Colonic mucosa (tissue), 4 donors: ENCODE measurements around the gene GARIN5A. TPM values are rescaled to one million over a fixed set of nuclear protein-coding genes. Genes with fewer than 3 reads are reported as not detected.

ENCODE experiments used
- DNase-seq: peaks from one replicate; pipeline ENCODE4 v3.0.0-alpha.2; 2020
- H3K27ac ChIP-seq: fragments of 200-600 bp; one replicate; pipeline ENCODE4 v1.8.0; 2021
- H3K27me3 ChIP-seq: fragments of 200-600 bp; one replicate; pipeline ENCODE4 v1.8.0; 2021
- H3K36me3 ChIP-seq: fragments of 200-600 bp; one replicate; pipeline ENCODE4 v1.8.0; 2021
- H3K4me1 ChIP-seq: fragments of 200-600 bp; one replicate; pipeline ENCODE4 v1.8.0; 2021; ENCODE audit warnings: mild to moderate bottlenecking
- H3K4me3 ChIP-seq: fragments of 200-600 bp; one replicate; pipeline ENCODE4 v1.8.0; 2021
- H3K9ac ChIP-seq, 2 donors: one replicate each; pipeline ENCODE4 v1.7.0; 2013; ENCODE audit warnings: control low read depth in 2 of 2, low read depth in 2 of 2, low read length in 2 of 2
- H3K9me3 ChIP-seq: fragments of 200-600 bp; one replicate; pipeline ENCODE4 v1.8.0; 2021
- intact Hi-C: fragments of 100-400 bp; cut with DNase I; formaldehyde crosslinking; loops from one replicate; pipeline ENCODE4 v1.14.1; 2022
- total RNA-seq, 2 donors: library from RNA; stranded (reverse); fragmentation: NEBNext Ultra II Directional in 1 of 2; extraction: Animal tissue kit (Norgen Biotek cat#: 25700) in 1 of 2; gene quantifications; one replicate each; pipeline ENCODE4 v1.2.1, GENCODE V29; 2021
- TF ChIP-seq, protein P1 (sequence below): fragments of 200-600 bp; IDR thresholded peaks from one replicate; pipeline ENCODE4 v1.8.0; 2022; ENCODE audit warnings: antibody characterized with exemption, mild to moderate bottlenecking
- donor health status: healthy.
- donor health status: DM: no; HTN: no; CAD: no.
- donor health status: DM: no; HTN: no; CAD: no.

Gene GARIN5A
- total RNA-seq, result 1 to 10 TPM; 2.1 to 4.4 TPM

- no peaks in the 10 kb centered on the region for H3K9me3 ChIP-seq
- no peaks in the 10 kb centered on the region for H3K27me3 ChIP-seq
- H3K36me3 ChIP-seq, result peaks cover 6% of the 10 kb centered on the region
- H3K27ac ChIP-seq, result peak within 1 kb of the TSS; percentile 70
- TF ChIP-seq, protein P1, sequence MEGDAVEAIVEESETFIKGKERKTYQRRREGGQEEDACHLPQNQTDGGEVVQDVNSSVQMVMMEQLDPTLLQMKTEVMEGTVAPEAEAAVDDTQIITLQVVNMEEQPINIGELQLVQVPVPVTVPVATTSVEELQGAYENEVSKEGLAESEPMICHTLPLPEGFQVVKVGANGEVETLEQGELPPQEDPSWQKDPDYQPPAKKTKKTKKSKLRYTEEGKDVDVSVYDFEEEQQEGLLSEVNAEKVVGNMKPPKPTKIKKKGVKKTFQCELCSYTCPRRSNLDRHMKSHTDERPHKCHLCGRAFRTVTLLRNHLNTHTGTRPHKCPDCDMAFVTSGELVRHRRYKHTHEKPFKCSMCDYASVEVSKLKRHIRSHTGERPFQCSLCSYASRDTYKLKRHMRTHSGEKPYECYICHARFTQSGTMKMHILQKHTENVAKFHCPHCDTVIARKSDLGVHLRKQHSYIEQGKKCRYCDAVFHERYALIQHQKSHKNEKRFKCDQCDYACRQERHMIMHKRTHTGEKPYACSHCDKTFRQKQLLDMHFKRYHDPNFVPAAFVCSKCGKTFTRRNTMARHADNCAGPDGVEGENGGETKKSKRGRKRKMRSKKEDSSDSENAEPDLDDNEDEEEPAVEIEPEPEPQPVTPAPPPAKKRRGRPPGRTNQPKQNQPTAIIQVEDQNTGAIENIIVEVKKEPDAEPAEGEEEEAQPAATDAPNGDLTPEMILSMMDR, result no peak
- peaks cover 8% of the 10 kb centered on the region for H3K4me1 ChIP-seq
- intact Hi-C loops, result no loop called here
- peak within 1 kb of the TSS; percentile 89 to 93 for H3K9ac ChIP-seq
- peak; percentile 93 for DNase-seq
- H3K4me3 ChIP-seq, result peak within 1 kb of the TSS; percentile 82
Measured at GRCh38 chr19:50476224-50476906, at the start of gene GARIN5A, which contains the start of gene EMC10. TSS of gene GARIN5A (minus strand) at chr19:50476848. CDS start at chr19:50476388, 460 bp downstream. TSS of gene EMC10 (plus strand) at chr19:50476507. CDS start at chr19:50476545, 38 bp downstream.

DNA sequence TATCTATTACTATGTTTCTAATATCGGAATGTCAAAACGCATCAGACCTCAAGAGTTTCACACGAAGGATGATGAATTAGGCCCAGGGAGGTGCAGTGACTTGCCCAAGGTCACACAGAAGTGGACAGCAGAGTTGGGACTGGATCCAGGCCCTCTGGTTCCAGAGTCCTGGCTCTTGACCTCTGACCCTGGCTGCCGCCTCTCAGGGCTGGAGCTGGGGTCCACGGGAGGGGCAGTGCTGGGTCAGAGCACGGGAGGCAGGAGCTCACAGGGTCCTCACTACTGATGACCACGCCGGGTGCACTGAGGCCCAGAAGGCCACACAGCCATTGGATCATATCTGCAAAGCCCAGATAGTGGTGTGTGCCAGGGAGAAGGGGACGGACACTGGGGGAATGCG is 46.2 kb upstream of the GARIN5A start:
- Histone ChIP-seq H3K36me3 (no peaks in the 10 kb centered on the region), H3K27ac (no peak overlapping the region), H3K27me3 (no peaks in the 10 kb centered on the region), H3K9ac (no peak overlapping the region), H3K9me3 (no peaks in the 10 kb centered on the region), H3K4me1 (no peaks in the 10 kb centered on the region), H3K4me3 (no peak overlapping the region)
- intact Hi-C loops, result no loop called here
- no peak for DNase-seq
- TF ChIP-seq, protein P1, result no peak

- no peaks in the 10 kb centered on the region for H3K4me1 ChIP-seq
- no peaks in the 10 kb centered on the region for H3K27me3 ChIP-seq
- TF ChIP-seq, protein P1, result no peak
- no peaks in the 10 kb centered on the region for H3K36me3 ChIP-seq
- H3K27ac ChIP-seq, result no peak overlapping the region
- H3K4me3 ChIP-seq, result no peak overlapping the region
- intact Hi-C loops, result no loop called here
- no peak overlapping the region for H3K9ac ChIP-seq
- H3K9me3 ChIP-seq, result no peaks in the 10 kb centered on the region
- no peak for DNase-seq
Measured at GRCh38 chr19:50520822-50521465, 44.3 kb upstream of the GARIN5A start.

GRCh38 chr19:50519006-50519575 is 42.4 kb upstream of the GARIN5A start:
- Histone ChIP-seq H3K9me3 (no peaks in the 10 kb centered on the region), H3K36me3 (no peaks in the 10 kb centered on the region), H3K4me3 (no peak overlapping the region), H3K27ac (no peak overlapping the region), H3K9ac (no peak overlapping the region), H3K4me1 (no peaks in the 10 kb centered on the region), H3K27me3 (no peaks in the 10 kb centered on the region)
- intact Hi-C loops, result no loop called here
- TF ChIP-seq, protein P1, result no peak
- no peak for DNase-seq

DNA sequence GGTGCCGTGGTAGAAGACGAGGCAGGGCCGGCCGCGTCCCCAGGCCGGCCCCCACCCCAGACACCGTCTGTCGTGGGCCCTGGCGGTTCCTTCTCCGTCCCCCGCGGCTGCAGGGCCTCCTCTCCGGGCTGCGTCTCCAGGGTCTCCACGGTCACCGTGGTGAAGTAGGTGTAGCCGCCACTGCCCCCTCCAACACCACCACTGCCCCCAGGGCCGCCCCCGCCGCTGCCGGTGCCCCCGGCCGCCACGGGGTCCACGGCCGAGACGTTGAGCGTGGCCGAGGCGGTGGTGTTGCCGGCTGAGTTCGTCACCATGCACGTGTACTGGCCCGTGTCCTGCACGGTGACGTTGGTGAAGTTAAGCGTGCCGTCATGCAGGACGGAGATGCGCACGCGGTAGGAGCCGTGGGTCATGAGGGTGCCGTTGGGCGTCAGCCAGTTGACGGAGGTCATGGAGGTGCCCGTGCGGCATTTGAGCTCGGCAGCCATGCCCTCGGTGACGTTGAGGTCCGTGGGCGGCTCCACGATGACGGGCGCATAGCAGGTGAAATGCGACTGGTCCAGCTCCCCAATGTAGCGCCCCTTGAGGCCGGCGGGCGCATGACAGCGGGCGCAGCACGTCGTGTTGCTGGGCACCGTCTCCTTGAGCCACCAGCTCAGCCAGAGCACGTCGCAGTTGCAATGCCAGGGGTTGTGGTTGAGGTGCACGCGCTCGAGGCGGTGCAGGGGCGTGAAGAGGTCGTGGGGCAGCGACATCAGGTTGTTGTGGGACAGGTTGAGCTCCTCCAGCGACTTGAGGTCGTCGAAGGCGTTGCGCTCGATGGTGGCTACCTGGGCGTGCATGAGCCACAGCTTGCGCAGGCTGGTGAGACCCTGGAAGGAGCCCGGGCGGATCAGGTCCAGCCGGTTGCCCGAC is 41.7 kb upstream of the GARIN5A start:
- no peak overlapping the region for H3K27ac ChIP-seq
- intact Hi-C loops, result no loop called here
- H3K4me3 ChIP-seq, result no peak overlapping the region
- H3K27me3 ChIP-seq, result peaks cover 3% of the 10 kb centered on the region
- no peak for DNase-seq
- no peak overlapping the region for H3K9ac ChIP-seq
- H3K9me3 ChIP-seq, result no peaks in the 10 kb centered on the region
- TF ChIP-seq, protein P1, result no peak
- H3K36me3 ChIP-seq, result no peaks in the 10 kb centered on the region
- no peaks in the 10 kb centered on the region for H3K4me1 ChIP-seq
